Upper lobe of left lung (tissue), 6 donors: ENCODE results near the gene PLAC8L1. TPM values are rescaled to one million over a fixed set of nuclear protein-coding genes. Genes with fewer than 3 reads are reported as not detected.

Experiments used
- ATAC-seq, 2 donors: fragments of 200-7000 bp; cut with Tn5 transposase; one replicate each; pipeline ENCODE4 v1.9.1; 2022; ENCODE audit warnings: mild to moderate bottlenecking in 2 of 2, moderate library complexity in 2 of 2; ENCODE audit not compliant: low FRiP score in 2 of 2
- DNase-seq, 2 donors: peaks; one replicate each; pipeline ENCODE4 v3.0.0-alpha.2; 2019 to 2020
- H3K27ac ChIP-seq, 4 donors: fragments of 200-600 bp; sonication (generic); one replicate each; pipeline ENCODE4 v1.5.1; 2016 to 2019
- H3K27me3 ChIP-seq, 4 donors: fragments of 200-600 bp; sonication (generic); one replicate each; pipeline ENCODE4 v1.5.1; 2017 to 2019
- H3K36me3 ChIP-seq, 4 donors: fragments of 200-600 bp; sonication (generic); one replicate each; pipeline ENCODE4 v1.5.1; 2016 to 2019
- H3K4me1 ChIP-seq, 4 donors: fragments of 200-600 bp; sonication (generic); one replicate each; pipeline ENCODE4 v1.5.1; 2018 to 2019
- H3K4me3 ChIP-seq, 4 donors: fragments of 200-600 bp; sonication (generic); one replicate each; pipeline ENCODE4 v1.5.1; 2017 to 2019; ENCODE audit warnings: mild to moderate bottlenecking in 2 of 4, moderate library complexity in 1 of 4
- H3K9me3 ChIP-seq, 4 donors: fragments of 200-600 bp; sonication (generic); one replicate each; pipeline ENCODE4 v1.5.1; 2018 to 2019
- CTCF ChIP-seq, 6 experiments: fragments of 450-650 bp in 4 of 6; fragments of 200-600 bp in 2 of 6; sonication (generic) in 2 of 6; IDR thresholded peaks; one replicate each; pipeline ENCODE4 v1.5.1; 2016 to 2019; ENCODE audit warnings: antibody characterized with exemption in 6 of 6
- EP300 ChIP-seq, 4 donors: sonication (generic); formaldehyde crosslinking; IDR thresholded peaks; one replicate each; pipeline ENCODE4 v1.5.1; 2017; ENCODE audit warnings: antibody characterized with exemption in 4 of 4, control low read depth in 2 of 4
- POLR2A ChIP-seq, 4 donors: fragments of 450-650 bp; IDR thresholded peaks; one replicate each; pipeline ENCODE4 v1.5.1; 2016 to 2017; ENCODE audit warnings: antibody characterized with exemption in 4 of 4, mild to moderate bottlenecking in 2 of 4
- POLR2AphosphoS5 ChIP-seq, 2 donors: sonication (generic); formaldehyde crosslinking; IDR thresholded peaks; one replicate each; pipeline ENCODE4 v1.5.1; 2017; ENCODE audit warnings: antibody characterized with exemption in 2 of 2
- WGBS, 2 donors: methylation state at CpG; one replicate each; pipeline ENCODE4 v1.1.5; 2017 to 2018; 5-methylcytosine and 5-hydroxymethylcytosine counted together
- total RNA-seq, 6 donors: library from RNA; depleted of rRNA in 4 of 6; stranded (reverse); fragments of >200 nt in 4 of 6; gene quantifications; one replicate each; pipeline versions ENCODE4 v1.1.0 to v1.2.1, GENCODE V29; 2016 to 2021
- donor health status: DM: no; HTN: no; CAD: no; lungs with moderate emphysema.
- donor health status: DM: no; HTN: yes; CAD: no; lungs with severe emphysema.

Gene PLAC8L1
- total RNA-seq, 6 donors from 2014 or later, result 1.3 TPM; not detected in 5

GRCh38 chr5:146076455-146076854 is 28.9 kb downstream of the PLAC8L1 start:
- H3K9me3 ChIP-seq, result no peaks in the 10 kb centered on the region
- DNase-seq, result no peak
- H3K36me3 ChIP-seq, result no peaks in the 10 kb centered on the region
- no peak for TF ChIP-seq POLR2A (IDR thresholded peaks at IDR 0.05)
- no peak for TF ChIP-seq CTCF (IDR thresholded peaks at IDR 0.05)
- no peak for TF ChIP-seq EP300 (IDR thresholded peaks at IDR 0.05)
- no peak for TF ChIP-seq POLR2AphosphoS5 (IDR thresholded peaks at IDR 0.05)
- ATAC-seq, result no peak
- H3K4me3 ChIP-seq, result no peak overlapping the region
- H3K27ac ChIP-seq, result no peak overlapping the region
- no peaks in the 10 kb centered on the region for H3K27me3 ChIP-seq
- 55 to 69% methylated on average over 3 to 4 of the region's 4 CpGs for WGBS, 2 donors
- H3K4me1 ChIP-seq, result no peaks in the 10 kb centered on the region

GRCh38 chr5:146076028-146076427 is 29.3 kb downstream of the PLAC8L1 start:
- no peak overlapping the region for H3K27ac ChIP-seq
- H3K27me3 ChIP-seq, result no peaks in the 10 kb centered on the region
- no peaks in the 10 kb centered on the region for H3K9me3 ChIP-seq
- H3K4me1 ChIP-seq, result no peaks in the 10 kb centered on the region
- WGBS, 2 donors, result 29 to 34% methylated on average over 4 of the region's 4 CpGs
- no peak for DNase-seq
- TF ChIP-seq EP300 (IDR thresholded peaks at IDR 0.05) (no peak), CTCF (IDR thresholded peaks at IDR 0.05) (no peak), POLR2AphosphoS5 (IDR thresholded peaks at IDR 0.05) (no peak), POLR2A (IDR thresholded peaks at IDR 0.05) (no peak)
- no peak for ATAC-seq
- H3K4me3 ChIP-seq, result no peak overlapping the region
- H3K36me3 ChIP-seq, result no peaks in the 10 kb centered on the region

GRCh38 chr5:146073239-146073900 is 32.0 kb downstream of the PLAC8L1 start:
- no peak for TF ChIP-seq CTCF (IDR thresholded peaks at IDR 0.05)
- no peak for TF ChIP-seq POLR2AphosphoS5 (IDR thresholded peaks at IDR 0.05)
- TF ChIP-seq POLR2A (IDR thresholded peaks at IDR 0.05), result no peak
- no peak for TF ChIP-seq EP300 (IDR thresholded peaks at IDR 0.05)
- Histone ChIP-seq H3K9me3 (no peaks in the 10 kb centered on the region), H3K4me1 (no peaks in the 10 kb centered on the region), H3K4me3 (no peak overlapping the region), H3K27me3 (no peaks in the 10 kb centered on the region), H3K27ac (no peak overlapping the region), H3K36me3 (no peaks in the 10 kb centered on the region)
- DNase-seq, result no peak
- ATAC-seq, result no peak
- WGBS, 2 donors, result 46 to 57% methylated on average over 9 of the region's 9 CpGs

GRCh38 chr5:146072595-146072994 is 32.8 kb downstream of the PLAC8L1 start:
- Histone ChIP-seq H3K4me1 (no peaks in the 10 kb centered on the region), H3K4me3 (no peak overlapping the region), H3K27ac (no peak overlapping the region), H3K27me3 (no peaks in the 10 kb centered on the region), H3K9me3 (no peaks in the 10 kb centered on the region), H3K36me3 (no peaks in the 10 kb centered on the region)
- ATAC-seq, result no peak
- WGBS, 2 donors, result 76 to 86% methylated on average over 2 of the region's 2 CpGs
- TF ChIP-seq EP300 (IDR thresholded peaks at IDR 0.05) (no peak), CTCF (IDR thresholded peaks at IDR 0.05) (no peak), POLR2A (IDR thresholded peaks at IDR 0.05) (no peak), POLR2AphosphoS5 (IDR thresholded peaks at IDR 0.05) (no peak)
- no peak for DNase-seq

- H3K36me3 ChIP-seq, result no peaks in the 10 kb centered on the region
- no peak for TF ChIP-seq EP300 (IDR thresholded peaks at IDR 0.05)
- no peak for TF ChIP-seq POLR2A (IDR thresholded peaks at IDR 0.05)
- no peak for TF ChIP-seq POLR2AphosphoS5 (IDR thresholded peaks at IDR 0.05)
- no peak for TF ChIP-seq CTCF (IDR thresholded peaks at IDR 0.05)
- no peaks in the 10 kb centered on the region for H3K9me3 ChIP-seq
- 61 to 69% methylated on average over 4 of the region's 4 CpGs for WGBS, 2 donors
- H3K27me3 ChIP-seq, result no peaks in the 10 kb centered on the region
- H3K4me1 ChIP-seq, result no peaks in the 10 kb centered on the region
- DNase-seq, result no peak
- ATAC-seq, result no peak
- H3K4me3 ChIP-seq, result no peak overlapping the region
- no peak overlapping the region for H3K27ac ChIP-seq
Observed at GRCh38 chr5:146071171-146071570, 34.2 kb downstream of the PLAC8L1 start.
